Neural cell (in vitro differentiated cells): ENCODE results near the gene SOBP. TPM values are rescaled to one million over a fixed set of nuclear protein-coding genes. Genes with fewer than 3 reads are reported as not detected.
A peak's percentile ranks its signal among the peaks of the same experiment; 100 is the strongest.

Experiments
- H2AFZ ChIP-seq: fragments of 200-600, 300-800 bp; sonication (generic), shearing (Covaris generic); 2 replicates; pipeline ENCODE4 v1.6.0; 2014; ENCODE audit warnings: low read depth, mild to moderate bottlenecking, antibody characterized with exemption, low read length, moderate library complexity
- H3F3A ChIP-seq: fragments of 200-600 bp; shearing (Covaris generic); 2 replicates; pipeline ENCODE4 v1.6.1; 2016; ENCODE audit warnings: mild to moderate bottlenecking, moderate library complexity, mixed read lengths, antibody characterized with exemption, low read length; ENCODE audit not compliant: insufficient read depth, poor library complexity, severe bottlenecking
- H3K27ac ChIP-seq: fragments of 200-600, 300-800 bp; sonication (generic), shearing (Covaris generic); 2 replicates; pipeline ENCODE4 v1.5.1; 2014; ENCODE audit warnings: mild to moderate bottlenecking, low read length, moderate library complexity
- H3K27me3 ChIP-seq: fragments of 300-800, 200-600 bp; sonication (generic), shearing (Covaris generic); 2 replicates; pipeline ENCODE4 v1.6.0; 2014; ENCODE audit warnings: mild to moderate bottlenecking, low read depth, low read length, moderate library complexity; ENCODE audit not compliant: insufficient read depth
- H3K36me3 ChIP-seq: fragments of 300-800, 200-600 bp; sonication (generic), shearing (Covaris generic); 2 replicates; pipeline ENCODE4 v1.5.1; 2014; ENCODE audit warnings: mild to moderate bottlenecking, antibody characterized with exemption, low read length, moderate library complexity; ENCODE audit not compliant: insufficient read depth
- H3K4me2 ChIP-seq: fragments of 300-800, 200-600 bp; sonication (generic), shearing (Covaris generic); 2 replicates; pipeline ENCODE4 v1.6.0; 2014; ENCODE audit warnings: mild to moderate bottlenecking, low read length
- H3K4me3 ChIP-seq: fragments of 300-800, 200-600 bp; sonication (generic), shearing (Covaris generic); 2 replicates; pipeline ENCODE4 v1.5.1; 2014; ENCODE audit warnings: mild to moderate bottlenecking, low read length, moderate library complexity
- H3K79me2 ChIP-seq: fragments of 200-600 bp; shearing (Covaris generic); replicated peaks from 2 replicates; pipeline ENCODE4 v1.6.0; 2014; ENCODE audit warnings: mild to moderate bottlenecking, low read length, moderate library complexity; ENCODE audit not compliant: insufficient read depth
- H3K9ac ChIP-seq: fragments of 300-800, 200-600 bp; sonication (generic), shearing (Covaris generic); 2 replicates; pipeline ENCODE4 v1.6.1; 2016; ENCODE audit warnings: mild to moderate bottlenecking, low read length, mixed read lengths
- H3K9me2 ChIP-seq: fragments of 200-600 bp; shearing (Covaris generic); 2 replicates; pipeline ENCODE4 v1.6.1; 2016; ENCODE audit warnings: mild to moderate bottlenecking, low read length, mixed read lengths; ENCODE audit not compliant: insufficient read depth
- H3K9me3 ChIP-seq: fragments of 200-600, 300-800 bp; sonication (generic), shearing (Covaris generic); 2 replicates; pipeline ENCODE4 v1.6.1; 2016; ENCODE audit warnings: mild to moderate bottlenecking, mixed run types, low read length, moderate library complexity, mixed read lengths
- H4K20me1 ChIP-seq: fragments of 200-600 bp; shearing (Covaris generic); 2 replicates; pipeline ENCODE4 v1.6.1; 2016; ENCODE audit warnings: mild to moderate bottlenecking, mixed run types; ENCODE audit not compliant: insufficient read depth
- EP300 ChIP-seq: fragments of 450-650 bp; conservative IDR thresholded peaks from 2 replicates; pipeline ENCODE4 v1.6.1; 2014; ENCODE audit warnings: antibody characterized with exemption, mild to moderate bottlenecking, moderate library complexity; ENCODE audit not compliant: poor library complexity, severe bottlenecking
- EZH2 ChIP-seq: fragments of 200-600, 300-800 bp; shearing (Covaris generic), sonication (generic); IDR thresholded peaks from 2 replicates; pipeline ENCODE4 v1.6.1; 2014; ENCODE audit warnings: antibody characterized with exemption, low read length, borderline replicate concordance, mild to moderate bottlenecking; ENCODE audit not compliant: insufficient read depth, poor library complexity, severe bottlenecking
- MXI1 ChIP-seq: fragments of 450-650 bp; conservative IDR thresholded peaks from 2 replicates; pipeline ENCODE4 v1.6.1; 2014; ENCODE audit warnings: antibody characterized with exemption, mild to moderate bottlenecking; ENCODE audit not compliant: poor library complexity, severe bottlenecking
- POLR2AphosphoS5 ChIP-seq: IDR thresholded peaks from 2 replicates; pipeline ENCODE4 v1.6.1; 2012
- RAD21 ChIP-seq: fragments of 450-650 bp; conservative IDR thresholded peaks from 2 replicates; pipeline ENCODE4 v1.6.1; 2014; ENCODE audit warnings: antibody characterized with exemption, mild to moderate bottlenecking, moderate library complexity
- SMC3 ChIP-seq: fragments of 450-650 bp; conservative IDR thresholded peaks from 2 replicates; pipeline ENCODE4 v1.6.1; 2014; ENCODE audit warnings: antibody characterized with exemption, mild to moderate bottlenecking, moderate library complexity; ENCODE audit not compliant: poor library complexity
- TAF1 ChIP-seq: IDR thresholded peaks from 2 replicates; pipeline ENCODE4 v1.6.1; 2012; ENCODE audit warnings: low read depth
- polyA plus RNA-seq: library from polyadenylated mRNA; depleted of rRNA; stranded (reverse); fragments of >200 nt; gene quantifications from 2 replicates; pipeline ENCODE4 v1.2.3, GENCODE V29; 2014
- TF ChIP-seq, protein P1 (sequence below): fragments of 450-650 bp; IDR thresholded peaks from 2 replicates; pipeline ENCODE4 v1.5.1; 2014; ENCODE audit warnings: antibody characterized with exemption, mild to moderate bottlenecking, moderate library complexity; ENCODE audit not compliant: poor library complexity, severe bottlenecking
- TF ChIP-seq, protein P2 (sequence below): IDR thresholded peaks from 2 replicates; pipeline ENCODE4 v1.6.1; 2012; ENCODE audit warnings: borderline replicate concordance

The SOBP gene
- polyA plus RNA-seq, 1 donor from 2014 or later: 16.4 TPM

DNA sequence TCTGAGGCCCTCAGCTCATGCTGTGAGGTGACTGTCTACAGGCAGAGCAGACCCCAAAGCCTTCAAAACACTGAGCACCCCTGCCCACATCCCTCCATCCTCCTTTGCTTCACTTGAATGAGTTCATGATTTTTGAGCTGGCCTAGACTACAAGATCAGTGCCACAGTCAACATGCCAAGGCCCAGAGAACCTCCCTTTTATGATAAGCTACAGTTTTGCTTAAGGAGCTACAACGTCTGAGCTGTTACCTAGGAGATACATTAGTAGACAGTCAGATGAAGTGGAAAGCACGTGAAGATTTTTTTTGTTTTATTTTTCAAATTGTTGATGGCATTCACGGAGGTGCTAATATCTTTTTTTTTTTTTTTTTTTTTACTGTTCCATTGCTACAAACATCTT, 139.0 kb downstream of the SOBP start:
- Histone ChIP-seq H3K4me3 (no peak overlapping the region), H3K9me2 (no peaks in the 10 kb centered on the region), H3K9ac (no peak overlapping the region), H3K36me3 (no peaks in the 10 kb centered on the region), H3K27ac (peak overlapping the region; percentile 14), H3K9me3 (no peaks in the 10 kb centered on the region), H3F3A (no peaks in the 10 kb centered on the region), H4K20me1 (no peaks in the 10 kb centered on the region), H3K79me2 (peaks cover 3% of the 10 kb centered on the region), H3K4me2 (no peak overlapping the region), H3K27me3 (no peaks in the 10 kb centered on the region), H2AFZ (no peak overlapping the region)
- no peak for TF ChIP-seq EP300
- TF ChIP-seq SMC3: no peak
- TF ChIP-seq, protein P1, sequence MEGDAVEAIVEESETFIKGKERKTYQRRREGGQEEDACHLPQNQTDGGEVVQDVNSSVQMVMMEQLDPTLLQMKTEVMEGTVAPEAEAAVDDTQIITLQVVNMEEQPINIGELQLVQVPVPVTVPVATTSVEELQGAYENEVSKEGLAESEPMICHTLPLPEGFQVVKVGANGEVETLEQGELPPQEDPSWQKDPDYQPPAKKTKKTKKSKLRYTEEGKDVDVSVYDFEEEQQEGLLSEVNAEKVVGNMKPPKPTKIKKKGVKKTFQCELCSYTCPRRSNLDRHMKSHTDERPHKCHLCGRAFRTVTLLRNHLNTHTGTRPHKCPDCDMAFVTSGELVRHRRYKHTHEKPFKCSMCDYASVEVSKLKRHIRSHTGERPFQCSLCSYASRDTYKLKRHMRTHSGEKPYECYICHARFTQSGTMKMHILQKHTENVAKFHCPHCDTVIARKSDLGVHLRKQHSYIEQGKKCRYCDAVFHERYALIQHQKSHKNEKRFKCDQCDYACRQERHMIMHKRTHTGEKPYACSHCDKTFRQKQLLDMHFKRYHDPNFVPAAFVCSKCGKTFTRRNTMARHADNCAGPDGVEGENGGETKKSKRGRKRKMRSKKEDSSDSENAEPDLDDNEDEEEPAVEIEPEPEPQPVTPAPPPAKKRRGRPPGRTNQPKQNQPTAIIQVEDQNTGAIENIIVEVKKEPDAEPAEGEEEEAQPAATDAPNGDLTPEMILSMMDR: no peak
- TF ChIP-seq MXI1: no peak
- TF ChIP-seq TAF1: no peak
- no peak for TF ChIP-seq EZH2
- TF ChIP-seq, protein P2, sequence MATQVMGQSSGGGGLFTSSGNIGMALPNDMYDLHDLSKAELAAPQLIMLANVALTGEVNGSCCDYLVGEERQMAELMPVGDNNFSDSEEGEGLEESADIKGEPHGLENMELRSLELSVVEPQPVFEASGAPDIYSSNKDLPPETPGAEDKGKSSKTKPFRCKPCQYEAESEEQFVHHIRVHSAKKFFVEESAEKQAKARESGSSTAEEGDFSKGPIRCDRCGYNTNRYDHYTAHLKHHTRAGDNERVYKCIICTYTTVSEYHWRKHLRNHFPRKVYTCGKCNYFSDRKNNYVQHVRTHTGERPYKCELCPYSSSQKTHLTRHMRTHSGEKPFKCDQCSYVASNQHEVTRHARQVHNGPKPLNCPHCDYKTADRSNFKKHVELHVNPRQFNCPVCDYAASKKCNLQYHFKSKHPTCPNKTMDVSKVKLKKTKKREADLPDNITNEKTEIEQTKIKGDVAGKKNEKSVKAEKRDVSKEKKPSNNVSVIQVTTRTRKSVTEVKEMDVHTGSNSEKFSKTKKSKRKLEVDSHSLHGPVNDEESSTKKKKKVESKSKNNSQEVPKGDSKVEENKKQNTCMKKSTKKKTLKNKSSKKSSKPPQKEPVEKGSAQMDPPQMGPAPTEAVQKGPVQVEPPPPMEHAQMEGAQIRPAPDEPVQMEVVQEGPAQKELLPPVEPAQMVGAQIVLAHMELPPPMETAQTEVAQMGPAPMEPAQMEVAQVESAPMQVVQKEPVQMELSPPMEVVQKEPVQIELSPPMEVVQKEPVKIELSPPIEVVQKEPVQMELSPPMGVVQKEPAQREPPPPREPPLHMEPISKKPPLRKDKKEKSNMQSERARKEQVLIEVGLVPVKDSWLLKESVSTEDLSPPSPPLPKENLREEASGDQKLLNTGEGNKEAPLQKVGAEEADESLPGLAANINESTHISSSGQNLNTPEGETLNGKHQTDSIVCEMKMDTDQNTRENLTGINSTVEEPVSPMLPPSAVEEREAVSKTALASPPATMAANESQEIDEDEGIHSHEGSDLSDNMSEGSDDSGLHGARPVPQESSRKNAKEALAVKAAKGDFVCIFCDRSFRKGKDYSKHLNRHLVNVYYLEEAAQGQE: no peak
- no peak for TF ChIP-seq RAD21
- no peak for TF ChIP-seq POLR2AphosphoS5

DNA sequence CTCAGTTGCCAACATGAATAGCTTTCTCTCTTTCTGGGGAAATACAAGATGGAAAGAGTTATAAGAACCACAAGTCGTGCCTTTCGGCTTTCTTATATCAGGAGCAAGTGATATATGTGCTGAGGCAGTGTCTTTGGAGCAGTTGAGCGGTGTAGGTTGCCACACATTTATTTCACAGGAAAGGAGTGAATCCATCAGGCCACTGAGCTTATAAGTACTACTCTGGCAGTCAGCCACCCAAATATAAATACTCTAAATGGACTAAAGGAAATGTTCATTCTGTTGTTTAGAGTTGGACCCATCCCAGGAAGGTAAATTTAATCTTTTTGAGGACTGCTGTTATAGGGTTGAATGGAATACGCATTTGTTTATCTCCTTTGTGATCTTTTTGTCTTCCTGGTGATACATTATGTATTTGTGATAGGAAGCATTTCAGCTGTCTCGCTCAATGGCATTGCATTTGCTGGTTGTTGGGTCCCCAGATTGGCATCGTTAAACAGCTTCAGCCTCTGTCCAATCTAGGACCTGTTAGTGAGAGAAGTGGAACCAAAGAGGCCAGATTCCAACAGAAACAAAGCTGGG, 139.7 kb downstream of the SOBP start:
- peaks cover 3% of the 10 kb centered on the region for H3K79me2 ChIP-seq
- no peak overlapping the region for H3K9ac ChIP-seq
- H2AFZ ChIP-seq: no peak overlapping the region
- H3F3A ChIP-seq: no peaks in the 10 kb centered on the region
- H3K36me3 ChIP-seq: no peaks in the 10 kb centered on the region
- no peaks in the 10 kb centered on the region for H3K9me3 ChIP-seq
- no peak overlapping the region for H3K4me3 ChIP-seq
- H3K9me2 ChIP-seq: no peaks in the 10 kb centered on the region
- H3K27ac ChIP-seq: no peak overlapping the region
- no peaks in the 10 kb centered on the region for H3K27me3 ChIP-seq
- H4K20me1 ChIP-seq: no peaks in the 10 kb centered on the region
- H3K4me2 ChIP-seq: no peak overlapping the region
- TF ChIP-seq, protein P1: no peak
- TF ChIP-seq TAF1: no peak
